HG02588 (cell line): ENCODE data around the gene ARL16.

ENCODE experiments used
- ATAC-seq: cut with Tn5 transposase; IDR thresholded peaks from one replicate; pipeline ENCODE4 v1.9.1; 2021; ENCODE audit warnings: mild to moderate bottlenecking, moderate library complexity; ENCODE audit not compliant: unreplicated experiment

ARL16 gene

DNA sequence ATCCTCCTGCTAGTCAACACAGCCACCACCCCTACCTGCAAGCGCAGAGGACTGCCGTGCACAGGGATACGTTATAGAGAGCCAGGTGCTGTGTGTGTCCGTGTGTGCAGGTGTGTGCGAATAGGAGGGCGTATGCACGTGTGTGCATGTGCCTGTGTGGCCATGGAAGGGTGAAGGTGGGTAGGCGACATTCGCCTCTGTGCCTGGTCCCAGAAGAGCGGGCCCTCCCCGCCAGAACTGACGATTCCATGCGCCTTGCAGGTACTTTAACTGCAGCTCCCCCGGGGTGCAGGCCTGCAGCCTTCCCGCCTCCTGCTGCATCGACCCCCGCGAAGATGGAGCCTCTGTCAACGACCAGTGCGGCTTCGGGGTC is 36.0 kb downstream of the ARL16 start:
- no peak for ATAC-seq

- ATAC-seq = no peak
Measured at GRCh38 chr17:81646869-81647600, 36.6 kb downstream of the ARL16 start.

- ATAC-seq = no peak
Measured at GRCh38 chr17:81644976-81645952, 38.3 kb downstream of the ARL16 start.

DNA sequence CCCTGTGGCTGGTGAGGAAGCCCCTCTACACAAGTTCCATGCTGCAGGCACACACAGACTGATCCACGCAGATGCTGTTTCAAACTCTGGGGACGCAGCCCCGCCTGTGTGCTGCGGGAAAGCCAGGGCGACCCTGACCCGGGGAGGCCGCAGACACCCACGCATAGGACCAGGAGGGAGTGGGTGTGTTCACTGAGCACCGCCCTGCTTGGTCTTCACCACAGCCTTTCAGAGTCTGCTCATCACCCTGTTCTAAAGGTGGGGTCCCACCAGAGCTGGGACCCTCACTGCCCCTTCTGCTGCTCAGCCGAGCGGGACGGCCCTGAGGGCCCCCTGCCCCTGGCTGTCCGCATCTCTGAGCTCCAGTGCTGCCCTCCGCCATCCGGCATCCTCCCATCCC is 39.1 kb downstream of the ARL16 start:
- no peak for ATAC-seq

GRCh38 chr17:81641825-81642489 is 41.6 kb downstream of the ARL16 start:
- no peak for ATAC-seq

- no peak for ATAC-seq
Measured at GRCh38 chr17:81640011-81640410, 43.6 kb downstream of the ARL16 start.

GRCh38 chr17:81638683-81639082 is 44.9 kb downstream of the ARL16 start:
- ATAC-seq = no peak

- ATAC-seq = peak; percentile 85
Measured at GRCh38 chr17:81636505-81637288, 46.9 kb downstream of the ARL16 start, which contains the start of the genes NPLOC4 and TSPAN10. Gene NPLOC4, minus strand, starts transcription at chr17:81637112. Its CDS starts 182 bp downstream, at chr17:81636930. Gene TSPAN10, plus strand, starts transcription at chr17:81637196. Its CDS starts 5,217 bp downstream, at chr17:81642413.

DNA sequence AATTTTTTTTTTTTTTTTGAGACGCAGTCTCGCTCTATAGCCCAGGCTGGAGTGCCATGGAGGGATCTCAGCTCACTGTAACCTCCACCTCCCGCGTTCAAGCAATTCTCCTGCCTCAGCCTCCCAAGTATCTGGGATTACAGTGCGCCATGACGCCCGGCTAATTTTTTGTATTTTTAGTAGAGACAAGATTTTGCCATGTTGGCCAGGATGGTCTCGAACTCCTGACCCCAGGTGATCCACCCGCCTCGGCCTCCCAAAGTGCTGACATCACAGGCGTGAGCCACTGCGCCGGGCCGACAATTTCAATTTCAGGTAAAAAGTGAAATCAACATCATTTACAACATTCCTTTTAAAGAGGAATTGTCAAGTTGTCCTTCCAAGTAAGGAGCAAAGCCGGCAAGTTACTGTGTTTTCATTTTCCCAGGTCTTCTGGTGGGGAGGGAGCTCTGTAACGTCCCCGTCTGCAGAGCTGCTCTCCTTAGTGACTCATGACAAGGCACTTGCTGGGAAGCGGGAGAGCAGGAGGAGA is 47.6 kb downstream of the ARL16 start:
- no peak for ATAC-seq

GRCh38 chr17:81635431-81635830 is 48.2 kb downstream of the ARL16 start:
- no peak for ATAC-seq

GRCh38 chr17:81631482-81631881 is 52.1 kb downstream of the ARL16 start:
- ATAC-seq = no peak
